HL-60 (cell line): ENCODE measurements around the gene NCF4.

Experiments used
- DNase-seq, 2 experiments: peaks; one replicate each; pipeline ENCODE4 v3.0.0-alpha.2; 2010 to 2020; ENCODE audit warnings: low read depth in 1 of 2, low spot score in 1 of 2
- H3K27ac ChIP-seq: fragments of 250-450 bp; sonication (Bioruptor Pico); replicated peaks from 2 replicates; pipeline ENCODE4 v1.5.1; 2020; ENCODE audit warnings: mild to moderate bottlenecking, moderate library complexity
- H3K27me3 ChIP-seq: fragments of 250-450 bp; sonication (Bioruptor Pico); 2 replicates; pipeline ENCODE4 v1.5.1; 2021; ENCODE audit warnings: mild to moderate bottlenecking, moderate library complexity; ENCODE audit not compliant: insufficient read depth, poor library complexity, severe bottlenecking
- H3K4me3 ChIP-seq: replicated peaks from 2 replicates; pipeline ENCODE4 v1.5.1; 2011; ENCODE audit warnings: mild to moderate bottlenecking, control low read depth, low read length; ENCODE audit not compliant: insufficient read depth
- CTCF ChIP-seq: IDR thresholded peaks from one replicate; pipeline ENCODE4 v1.5.1; 2011; ENCODE audit warnings: low read length, control low read depth, inconsistent platforms; ENCODE audit not compliant: insufficient read depth
- GABPA ChIP-seq: IDR thresholded peaks from 2 replicates; pipeline ENCODE4 v1.6.1; 2012; ENCODE audit warnings: low read depth
- POLR2AphosphoS5 ChIP-seq: IDR thresholded peaks from 2 replicates; pipeline ENCODE4 v1.6.1; 2012; ENCODE audit warnings: low read depth
- REST ChIP-seq: IDR thresholded peaks from 2 replicates; pipeline ENCODE4 v1.6.1; 2012; ENCODE audit warnings: low read depth; ENCODE audit not compliant: insufficient replicate concordance
- SPI1 ChIP-seq: IDR thresholded peaks from 2 replicates; pipeline ENCODE4 v1.6.1; 2012; ENCODE audit warnings: low read depth, mild to moderate bottlenecking, borderline replicate concordance

NCF4 gene

GRCh38 chr22:36925388-36926290 is 64.8 kb downstream of the NCF4 start:
- no peak for TF ChIP-seq POLR2AphosphoS5
- TF ChIP-seq GABPA = no peak
- TF ChIP-seq SPI1 = no peak
- TF ChIP-seq CTCF = no peak
- no peak for TF ChIP-seq REST
- no peaks in the 10 kb centered on the region for H3K27me3 ChIP-seq
- DNase-seq = no peak
- H3K27ac ChIP-seq = no peak overlapping the region
- H3K4me3 ChIP-seq = no peak overlapping the region

- TF ChIP-seq REST (no peak), CTCF (no peak), POLR2AphosphoS5 (no peak), SPI1 (no peak), GABPA (no peak)
- Histone ChIP-seq H3K4me3 (no peak overlapping the region), H3K27ac (no peak overlapping the region), H3K27me3 (no peaks in the 10 kb centered on the region)
- no peak for DNase-seq
Measured at GRCh38 chr22:36926309-36926708, 65.5 kb downstream of the NCF4 start.

GRCh38 chr22:36926721-36927435 is 66.1 kb downstream of the NCF4 start:
- H3K27me3 ChIP-seq = no peaks in the 10 kb centered on the region
- no peak overlapping the region for H3K27ac ChIP-seq
- H3K4me3 ChIP-seq = no peak overlapping the region
- DNase-seq = no peak
- no peak for TF ChIP-seq SPI1
- no peak for TF ChIP-seq POLR2AphosphoS5
- TF ChIP-seq CTCF = no peak
- TF ChIP-seq REST = no peak
- no peak for TF ChIP-seq GABPA
